Left lung (tissue), 10 donors: ENCODE measurements around the gene MRFAP1L1. TPM values are rescaled to one million over a fixed set of nuclear protein-coding genes. Genes with fewer than 3 reads are reported as not detected.
A peak's percentile ranks its signal among the peaks of the same experiment; 100 is the strongest.

Experiments
- ATAC-seq: fragments of 200-7000 bp; cut with Tn5 transposase; one replicate; pipeline ENCODE4 v1.9.1; 2020; ENCODE audit warnings: moderate library complexity
- DNase-seq, 4 donors: peaks; one replicate each; pipeline ENCODE4 v3.0.0-alpha.2; 2013 to 2020
- H3K27ac ChIP-seq, 2 donors: fragments of 200-600 bp; sonication (generic) in 1 of 2; one replicate each; pipeline versions ENCODE4 v1.5.0 to v1.8.0; 2020 to 2021
- H3K27me3 ChIP-seq, 2 donors: fragments of 200-600 bp; sonication (generic) in 1 of 2; one replicate each; pipeline versions ENCODE4 v1.5.0 to v1.8.0; 2020 to 2021
- H3K36me3 ChIP-seq, 2 donors: fragments of 200-600 bp; sonication (generic) in 1 of 2; one replicate each; pipeline versions ENCODE4 v1.5.0 to v1.8.0; 2020 to 2021
- H3K4me1 ChIP-seq, 2 donors: fragments of 200-600 bp; one replicate each; pipeline ENCODE4 v1.8.0; 2021
- H3K4me3 ChIP-seq, 2 donors: fragments of 200-600 bp; sonication (generic) in 1 of 2; one replicate each; pipeline versions ENCODE4 v1.5.0 to v1.8.0; 2020 to 2021; ENCODE audit warnings: mild to moderate bottlenecking in 1 of 2
- H3K9me3 ChIP-seq, 2 donors: fragments of 200-600 bp; sonication (generic) in 1 of 2; one replicate each; pipeline versions ENCODE4 v1.5.0 to v1.8.0; 2020 to 2021
- intact Hi-C, 2 donors: fragments of 100-400 bp; cut with DNase I; formaldehyde crosslinking; loops; one replicate each; pipeline versions ENCODE4 v1.11.2 to v1.14.2; 2022
- polyA plus RNA-seq, 6 donors: library from polyadenylated mRNA; unstranded; fragments of 120-200 nt; gene quantifications; one replicate each; pipeline ENCODE4 v1.2.1, GENCODE V29; 2013; ENCODE audit not compliant: insufficient read length in 6 of 6
- total RNA-seq, 2 donors: library from RNA; stranded (reverse); fragmentation: NEBNext Ultra II Directional; extraction: Animal tissue kit (Norgen Biotek cat#: 25700); gene quantifications; one replicate each; pipeline ENCODE4 v1.2.1, GENCODE V29; 2021
- TF ChIP-seq, protein P1 (sequence below), 2 donors: fragments of 200-600 bp; sonication (generic) in 1 of 2; IDR thresholded peaks; one replicate each; pipeline versions ENCODE4 v1.5.0 to v1.8.0; 2021; ENCODE audit warnings: antibody characterized with exemption in 2 of 2
- donor health status: DM: no; HTN: yes; CAD: no.
- donor health status: DM: no; HTN: no; CAD: no.

MRFAP1L1 gene
- total and polyA plus RNA-seq, 8 donors: 43.3 to 125 (median 107) TPM

GRCh38 chr4:6701371-6701770, 8.3 kb downstream of the MRFAP1L1 start:
- Histone ChIP-seq H3K4me3 (no peak overlapping the region), H3K27ac (no peak overlapping the region), H3K27me3 (no peaks in the 10 kb centered on the region), H3K4me1 (peaks cover under 1 to 29% of the 10 kb centered on the region in 2 donors), H3K36me3 (peaks cover 0 to 9% of the 10 kb centered on the region in 2 donors), H3K9me3 (no peaks in the 10 kb centered on the region)
- intact Hi-C loops: no loop called here
- no peak for DNase-seq
- TF ChIP-seq, protein P1, sequence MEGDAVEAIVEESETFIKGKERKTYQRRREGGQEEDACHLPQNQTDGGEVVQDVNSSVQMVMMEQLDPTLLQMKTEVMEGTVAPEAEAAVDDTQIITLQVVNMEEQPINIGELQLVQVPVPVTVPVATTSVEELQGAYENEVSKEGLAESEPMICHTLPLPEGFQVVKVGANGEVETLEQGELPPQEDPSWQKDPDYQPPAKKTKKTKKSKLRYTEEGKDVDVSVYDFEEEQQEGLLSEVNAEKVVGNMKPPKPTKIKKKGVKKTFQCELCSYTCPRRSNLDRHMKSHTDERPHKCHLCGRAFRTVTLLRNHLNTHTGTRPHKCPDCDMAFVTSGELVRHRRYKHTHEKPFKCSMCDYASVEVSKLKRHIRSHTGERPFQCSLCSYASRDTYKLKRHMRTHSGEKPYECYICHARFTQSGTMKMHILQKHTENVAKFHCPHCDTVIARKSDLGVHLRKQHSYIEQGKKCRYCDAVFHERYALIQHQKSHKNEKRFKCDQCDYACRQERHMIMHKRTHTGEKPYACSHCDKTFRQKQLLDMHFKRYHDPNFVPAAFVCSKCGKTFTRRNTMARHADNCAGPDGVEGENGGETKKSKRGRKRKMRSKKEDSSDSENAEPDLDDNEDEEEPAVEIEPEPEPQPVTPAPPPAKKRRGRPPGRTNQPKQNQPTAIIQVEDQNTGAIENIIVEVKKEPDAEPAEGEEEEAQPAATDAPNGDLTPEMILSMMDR (IDR thresholded peaks at IDR 0.05): peak in 1 of 2 donors; percentile 44
- no peak for ATAC-seq

DNA sequence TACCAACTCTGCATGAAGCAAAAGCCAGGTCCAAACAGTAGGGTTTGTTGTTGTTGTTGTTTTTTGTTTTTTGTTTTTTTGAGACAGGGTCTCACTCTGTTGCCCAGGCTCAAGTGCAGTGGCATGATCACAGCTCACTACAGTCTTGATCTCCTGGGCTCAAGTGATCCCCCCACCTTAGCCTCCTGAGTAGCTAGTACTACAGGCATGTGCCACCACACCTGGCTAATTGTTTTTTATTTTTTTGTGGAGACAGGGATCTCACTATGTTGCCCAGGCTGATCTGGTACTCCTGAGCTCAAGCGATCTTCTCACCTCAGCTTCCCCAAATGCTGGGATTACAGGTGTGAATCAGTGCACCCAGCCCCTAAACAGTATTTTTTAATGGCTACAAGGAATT, 9.8 kb downstream of the MRFAP1L1 start:
- Histone ChIP-seq H3K27me3 (no peaks in the 10 kb centered on the region), H3K9me3 (no peaks in the 10 kb centered on the region), H3K27ac (no peak overlapping the region), H3K4me3 (no peak overlapping the region), H3K36me3 (peaks cover 0 to 9% of the 10 kb centered on the region in 2 donors), H3K4me1 (peaks cover 6 to 32% of the 10 kb centered on the region in 2 donors)
- no peak for DNase-seq
- ATAC-seq: no peak
- TF ChIP-seq, protein P1 (IDR thresholded peaks at IDR 0.05): no peak
- intact Hi-C loops: no loop called here

GRCh38 chr4:6699388-6699787, 10.3 kb downstream of the MRFAP1L1 start:
- intact Hi-C loops: no loop called here
- Histone ChIP-seq H3K4me1 (peaks cover 6 to 34% of the 10 kb centered on the region in 2 donors), H3K4me3 (no peak overlapping the region), H3K9me3 (no peaks in the 10 kb centered on the region), H3K27ac (no peak overlapping the region), H3K27me3 (no peaks in the 10 kb centered on the region), H3K36me3 (peaks cover 0 to 9% of the 10 kb centered on the region in 2 donors)
- no peak for ATAC-seq
- TF ChIP-seq, protein P1 (IDR thresholded peaks at IDR 0.05): no peak
- DNase-seq: no peak

DNA sequence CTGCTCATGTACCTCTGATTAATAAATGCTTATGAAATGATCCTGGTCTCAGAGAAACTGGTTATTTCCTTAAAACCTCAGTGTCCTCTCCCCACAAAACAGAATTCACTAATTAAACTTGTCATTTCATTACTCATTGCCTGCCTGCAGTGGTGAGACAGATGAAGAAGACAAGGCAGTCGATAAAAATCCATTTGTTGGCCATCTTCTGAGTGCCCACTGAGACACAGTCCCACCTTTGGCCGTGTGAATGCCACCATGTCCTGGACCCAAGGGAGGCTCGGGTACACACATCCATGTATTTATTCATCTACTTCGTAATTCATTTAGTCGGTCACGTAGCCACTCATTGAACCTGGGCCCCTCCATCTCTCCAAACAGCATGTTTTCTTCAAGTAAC, 12.5 kb downstream of the MRFAP1L1 start:
- Histone ChIP-seq H3K27me3 (no peaks in the 10 kb centered on the region), H3K4me3 (no peak overlapping the region)

DNA sequence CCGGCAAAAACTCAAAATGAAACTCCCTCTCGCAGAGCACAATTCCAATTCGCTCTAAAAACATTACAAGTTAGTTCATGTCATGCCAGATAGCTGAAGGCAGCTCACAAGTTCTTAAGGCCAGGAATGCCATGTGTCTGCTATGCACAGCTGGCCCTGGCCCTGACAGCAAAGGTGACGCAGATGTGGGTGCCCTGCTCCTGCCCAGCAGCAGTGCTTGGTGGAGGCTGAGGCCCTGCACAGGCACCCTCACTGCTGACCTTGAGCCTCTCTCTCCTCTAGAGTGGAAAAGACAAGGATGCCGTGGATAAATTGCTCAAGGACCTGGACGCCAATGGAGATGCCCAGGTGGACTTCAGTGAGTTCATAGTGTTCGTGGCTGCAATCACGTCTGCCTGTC, 13.1 kb downstream of the MRFAP1L1 start:
- Histone ChIP-seq H3K27me3 (no peaks in the 10 kb centered on the region), H3K36me3 (no peaks in the 10 kb centered on the region), H3K4me1 (peaks cover 6 to 51% of the 10 kb centered on the region in 2 donors), H3K4me3 (no peak overlapping the region), H3K27ac (peak overlapping the region in 1 of 2 donors; percentile 87), H3K9me3 (no peaks in the 10 kb centered on the region)
- no peak for DNase-seq
- ATAC-seq: no peak
- TF ChIP-seq, protein P1 (IDR thresholded peaks at IDR 0.05): no peak
- intact Hi-C loops: no loop called here

More for the DNA sequence above, 12.5 kb downstream of the MRFAP1L1 start:
- Histone ChIP-seq H3K4me1 (peaks cover 6 to 48% of the 10 kb centered on the region in 2 donors), H3K9me3 (no peaks in the 10 kb centered on the region), H3K27ac (peak overlapping the region in 1 of 2 donors; percentile 87), H3K36me3 (no peaks in the 10 kb centered on the region)
- TF ChIP-seq, protein P1 (IDR thresholded peaks at IDR 0.05): no peak
- DNase-seq: no peak
- no peak for ATAC-seq
- intact Hi-C loops: no loop called here
